Measurements from ENCODE around the gene CDH15.

The CDH15 gene

DNA sequence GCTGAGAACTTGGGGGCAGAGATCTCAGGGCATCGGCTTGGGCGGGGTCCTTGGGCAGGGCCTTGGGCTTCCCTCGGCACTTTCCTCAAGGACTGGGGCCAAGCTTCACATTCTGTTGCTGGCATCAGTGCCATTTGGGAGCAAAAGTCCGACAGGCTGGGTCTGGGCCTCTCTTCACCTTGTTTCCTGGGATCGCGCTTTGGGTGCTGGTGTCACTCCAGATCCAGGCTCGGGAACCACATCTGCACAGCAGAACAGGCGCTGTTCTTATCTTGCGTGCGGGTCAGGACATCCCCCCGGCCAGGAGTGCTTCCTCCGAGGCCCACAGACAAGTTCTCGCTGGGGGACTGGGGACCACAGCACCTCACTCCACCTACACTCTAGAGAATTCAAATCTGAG lies 31.1 kb upstream of the CDH15 start:
- no peak overlapping the region for H3K27ac ChIP-seq
- TF ChIP-seq, protein P1, sequence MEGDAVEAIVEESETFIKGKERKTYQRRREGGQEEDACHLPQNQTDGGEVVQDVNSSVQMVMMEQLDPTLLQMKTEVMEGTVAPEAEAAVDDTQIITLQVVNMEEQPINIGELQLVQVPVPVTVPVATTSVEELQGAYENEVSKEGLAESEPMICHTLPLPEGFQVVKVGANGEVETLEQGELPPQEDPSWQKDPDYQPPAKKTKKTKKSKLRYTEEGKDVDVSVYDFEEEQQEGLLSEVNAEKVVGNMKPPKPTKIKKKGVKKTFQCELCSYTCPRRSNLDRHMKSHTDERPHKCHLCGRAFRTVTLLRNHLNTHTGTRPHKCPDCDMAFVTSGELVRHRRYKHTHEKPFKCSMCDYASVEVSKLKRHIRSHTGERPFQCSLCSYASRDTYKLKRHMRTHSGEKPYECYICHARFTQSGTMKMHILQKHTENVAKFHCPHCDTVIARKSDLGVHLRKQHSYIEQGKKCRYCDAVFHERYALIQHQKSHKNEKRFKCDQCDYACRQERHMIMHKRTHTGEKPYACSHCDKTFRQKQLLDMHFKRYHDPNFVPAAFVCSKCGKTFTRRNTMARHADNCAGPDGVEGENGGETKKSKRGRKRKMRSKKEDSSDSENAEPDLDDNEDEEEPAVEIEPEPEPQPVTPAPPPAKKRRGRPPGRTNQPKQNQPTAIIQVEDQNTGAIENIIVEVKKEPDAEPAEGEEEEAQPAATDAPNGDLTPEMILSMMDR (conservative IDR thresholded peaks at IDR 0.05; ENCODE audit: low read depth): no peak
- DNase-seq (ENCODE audit: low spot score): no peak
- POLR2A ChIA-PET (ENCODE audit: low non-redundant PET): no interaction called here
- CTCF ChIA-PET: no interaction called here

DNA sequence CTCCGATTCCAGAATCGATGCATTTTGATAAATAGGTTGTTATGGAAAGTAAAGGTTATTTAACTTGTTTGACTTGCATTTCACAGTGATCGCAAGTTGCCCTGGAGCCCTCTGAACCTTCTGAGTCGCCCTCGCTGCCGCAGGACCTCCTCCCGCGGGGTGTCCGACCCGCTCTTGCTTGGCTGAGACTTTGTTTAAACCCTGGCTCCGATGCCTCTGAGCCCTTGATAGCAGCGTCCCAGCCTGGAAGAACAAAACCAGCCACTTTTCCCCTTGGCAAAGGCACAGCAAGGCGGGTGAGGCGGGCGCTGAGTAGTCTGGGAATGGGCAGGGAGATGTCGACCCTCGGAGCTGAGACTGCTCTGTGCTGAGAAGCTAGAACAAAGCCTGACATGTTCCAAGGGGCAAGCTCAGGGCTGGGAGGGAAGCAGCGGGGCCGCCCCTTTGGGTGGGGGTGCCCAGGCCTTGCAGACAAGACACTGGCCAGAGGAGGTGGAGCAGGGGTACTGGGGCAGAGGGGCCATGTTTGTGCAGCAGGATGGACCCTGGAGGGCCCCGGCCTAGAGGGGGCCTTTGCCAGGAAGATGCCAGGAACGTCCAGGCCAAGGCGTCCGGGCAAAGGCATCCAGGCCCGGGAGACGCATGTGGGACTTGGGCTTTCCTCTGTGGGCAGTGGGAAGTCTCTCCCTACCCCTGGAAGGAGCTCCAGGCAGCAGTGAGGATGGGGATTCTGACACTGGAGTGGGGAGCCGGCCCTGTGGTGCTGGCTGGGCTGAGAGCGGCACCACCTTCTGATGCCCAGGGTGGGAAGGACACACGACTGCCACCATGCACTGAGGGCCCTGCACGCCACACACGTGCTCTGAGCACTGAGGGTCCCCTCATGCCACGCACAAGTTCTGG lies 30.3 kb upstream of the CDH15 start:
- TF ChIP-seq, protein P1 (conservative IDR thresholded peaks at IDR 0.05; ENCODE audit: low read depth): no peak
- ChIA-PET POLR2A (ENCODE audit: low non-redundant PET) (no interaction called here), CTCF (no interaction called here)
- no peak overlapping the region for H3K27ac ChIP-seq
- DNase-seq (ENCODE audit: low spot score): no peak

- H3K27ac ChIP-seq: peak overlapping the region; percentile 5; the same call in 1 of the 2 replicates
- CTCF ChIA-PET: interaction anchor here (0.5 kb wide), 1 partner anchor 225 kb away, joined by 4 read pairs; no protein-coding TSS in a partner anchor
- DNase-seq (ENCODE audit: low spot score): no peak
- POLR2A ChIA-PET (ENCODE audit: low non-redundant PET): no interaction called here
- TF ChIP-seq, protein P1 (conservative IDR thresholded peaks at IDR 0.05; ENCODE audit: low read depth): no peak
Measured at GRCh38 chr16:89141884-89142267, 29.7 kb upstream of the CDH15 start.

DNA sequence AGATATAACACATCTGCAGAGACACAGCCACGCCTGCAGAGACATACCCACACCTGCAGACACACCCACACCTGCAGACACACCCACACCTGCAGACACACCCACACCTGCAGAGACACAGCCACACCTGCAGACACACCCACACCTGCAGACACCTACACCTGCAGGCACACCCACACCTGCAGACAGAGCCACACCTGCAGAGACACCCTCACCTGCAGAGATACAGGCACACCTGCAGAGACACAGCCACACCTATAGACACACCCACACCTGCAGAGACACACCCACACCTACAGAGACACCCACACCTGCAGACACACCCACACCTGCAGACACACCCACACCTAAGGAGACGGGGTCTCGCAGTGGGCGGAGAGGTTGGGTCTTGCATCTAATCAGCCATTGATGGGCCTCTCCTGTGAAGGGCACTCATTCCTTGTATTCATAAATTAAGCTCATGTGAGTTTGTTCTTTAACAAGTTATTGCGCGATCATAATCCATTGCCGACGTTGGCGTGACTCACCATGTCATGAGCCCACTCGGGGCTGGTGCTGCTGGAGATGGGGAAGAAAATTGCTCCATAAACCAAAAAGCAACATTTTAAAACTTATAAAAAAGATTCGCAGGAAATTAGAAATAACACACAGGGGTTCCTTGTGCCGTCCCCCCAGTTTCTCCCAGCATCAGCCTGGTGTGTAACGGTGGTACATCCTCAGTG lies 28.9 kb upstream of the CDH15 start:
- ChIA-PET POLR2A (ENCODE audit: low non-redundant PET) (no interaction called here), CTCF (interaction anchor here (0.5 kb wide), 1 partner anchor 226 kb away, joined by 4 read pairs; no protein-coding TSS in a partner anchor)
- H3K27ac ChIP-seq: peak overlapping the region; percentile 8; the same call in 1 of the 2 replicates
- no peak for DNase-seq (ENCODE audit: low spot score)
- TF ChIP-seq, protein P1 (conservative IDR thresholded peaks at IDR 0.05; ENCODE audit: low read depth): no peak

DNA sequence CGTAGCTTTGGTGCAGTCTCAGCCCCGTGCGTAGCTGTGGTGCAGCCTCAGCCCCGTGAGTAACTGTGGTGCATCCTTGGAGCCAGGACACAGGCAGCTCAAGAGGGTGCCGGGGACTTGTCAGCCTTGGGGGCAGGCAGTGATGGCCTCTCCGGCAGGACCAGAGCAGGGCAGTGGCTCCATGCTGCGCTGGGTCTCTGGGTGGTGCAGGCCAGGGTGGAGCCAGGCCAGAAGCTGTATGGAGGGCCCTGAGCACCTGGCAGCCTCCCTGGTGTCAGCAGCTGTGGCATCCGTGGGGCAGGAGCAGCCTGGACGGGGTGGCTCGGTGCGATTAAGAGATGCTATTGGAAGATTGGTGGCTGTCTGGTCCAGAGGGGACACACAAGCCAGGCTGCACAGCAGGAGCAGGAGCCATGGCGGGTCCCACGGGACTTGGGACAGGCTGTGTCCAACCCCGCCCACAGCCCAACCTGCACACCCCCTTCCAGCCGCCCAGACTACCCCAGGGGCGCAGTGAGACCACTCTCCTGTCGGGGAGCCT lies 28.3 kb upstream of the CDH15 start:
- H3K27ac ChIP-seq: 0 out of 2 replicates have a peak overlapping the region, but pooled peaks have one; percentile 8
- ChIA-PET CTCF (no interaction called here), POLR2A (ENCODE audit: low non-redundant PET) (no interaction called here)
- DNase-seq (ENCODE audit: low spot score): no peak
- TF ChIP-seq, protein P1 (conservative IDR thresholded peaks at IDR 0.05; ENCODE audit: low read depth): no peak

DNA sequence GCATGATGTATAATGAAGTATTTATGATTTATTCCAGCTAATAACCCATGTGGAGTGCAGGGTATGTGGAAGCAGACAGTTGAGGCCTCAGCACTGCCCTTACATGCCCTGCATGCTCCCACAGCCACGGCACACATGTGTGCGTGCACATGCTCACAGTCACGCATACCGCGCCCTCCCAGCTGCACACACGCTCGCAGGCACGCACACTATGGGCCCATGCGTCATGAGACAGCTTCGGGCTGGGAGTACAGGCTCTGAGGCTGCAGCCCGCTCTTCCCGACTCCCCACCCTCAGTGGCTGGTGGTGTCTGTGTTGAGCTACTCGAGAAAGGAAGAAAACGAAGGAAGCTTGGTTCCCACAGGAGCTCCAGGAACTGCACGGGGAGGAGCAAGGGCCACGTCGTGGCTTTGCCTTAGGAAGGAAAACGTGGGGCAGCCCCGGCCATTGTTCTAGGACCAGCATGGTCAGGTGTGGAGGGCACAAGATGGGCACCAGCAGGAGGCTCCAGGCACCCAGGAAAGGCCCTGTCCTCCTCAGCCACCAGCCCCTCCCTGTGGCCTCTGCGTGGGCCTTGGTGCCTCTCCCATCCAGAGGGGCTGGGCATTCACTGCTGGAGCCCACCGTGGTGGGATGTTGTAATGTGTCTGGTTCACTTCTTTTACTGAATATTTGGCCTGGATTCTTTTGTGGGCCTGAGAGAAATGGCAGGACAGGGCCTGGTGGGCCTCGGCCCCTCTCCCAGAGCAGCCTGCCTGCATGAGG lies 27.5 kb upstream of the CDH15 start:
- no peak for DNase-seq (ENCODE audit: low spot score)
- H3K27ac ChIP-seq: no peak overlapping the region
- POLR2A ChIA-PET (ENCODE audit: low non-redundant PET): no interaction called here
- CTCF ChIA-PET: interaction anchor here (0.7 kb wide), 1 partner anchor 349 kb away, joined by 4 read pairs; no protein-coding TSS in a partner anchor
- TF ChIP-seq, protein P1 (conservative IDR thresholded peaks at IDR 0.05; ENCODE audit: low read depth): no peak
